HG03196 (cell line): ENCODE measurements around the gene NCOA3.

Experiments
- ATAC-seq: cut with Tn5 transposase; IDR thresholded peaks from one replicate; pipeline ENCODE4 v1.9.1; 2021; ENCODE audit not compliant: unreplicated experiment

NCOA3 gene

DNA sequence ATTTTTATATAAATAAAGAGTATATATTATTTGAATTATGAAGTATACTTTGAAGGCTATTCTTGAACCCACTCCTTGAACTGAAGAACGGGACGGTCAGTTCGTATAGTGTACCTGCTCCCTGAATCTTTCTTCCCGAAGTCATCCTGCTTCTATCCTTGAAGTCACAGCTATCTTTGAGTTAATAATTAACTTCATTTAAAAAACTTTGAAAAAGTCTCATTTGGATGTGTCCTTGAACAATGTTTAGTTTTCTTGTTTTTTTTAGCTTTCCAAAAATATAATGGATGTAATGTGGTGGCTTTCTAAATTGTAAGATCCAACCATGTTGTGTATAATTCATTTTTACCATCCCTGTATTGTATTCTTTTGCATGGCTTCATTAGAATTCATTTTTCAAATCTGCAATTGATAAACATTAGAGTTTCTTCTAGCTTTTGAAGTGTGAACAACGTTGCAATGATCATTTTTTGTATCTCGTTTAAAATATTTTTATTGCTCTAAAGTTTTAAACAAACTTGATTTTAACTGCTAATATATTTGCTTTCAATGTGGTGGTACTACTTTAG is 94.4 kb downstream of the NCOA3 start:
- ATAC-seq = no peak

DNA sequence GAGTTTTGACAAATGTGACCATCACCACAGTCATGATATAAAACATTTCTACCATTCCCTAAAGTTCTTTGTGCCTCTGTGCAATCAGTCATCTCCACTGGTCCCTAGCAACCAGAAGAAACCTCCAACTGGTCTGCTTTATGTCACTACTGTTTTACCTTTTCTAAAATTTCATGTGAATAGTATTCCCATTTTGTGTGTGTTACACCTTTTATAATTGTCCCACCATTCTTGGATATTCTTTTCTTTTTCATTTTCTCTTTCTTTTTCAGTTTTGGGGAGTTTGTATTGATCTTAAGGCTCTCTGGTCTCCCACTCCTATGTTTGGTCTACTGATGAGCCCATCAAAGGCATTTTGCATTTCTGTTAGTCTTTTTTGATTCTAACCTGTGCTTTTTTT is 95.4 kb downstream of the NCOA3 start:
- no peak for ATAC-seq

DNA sequence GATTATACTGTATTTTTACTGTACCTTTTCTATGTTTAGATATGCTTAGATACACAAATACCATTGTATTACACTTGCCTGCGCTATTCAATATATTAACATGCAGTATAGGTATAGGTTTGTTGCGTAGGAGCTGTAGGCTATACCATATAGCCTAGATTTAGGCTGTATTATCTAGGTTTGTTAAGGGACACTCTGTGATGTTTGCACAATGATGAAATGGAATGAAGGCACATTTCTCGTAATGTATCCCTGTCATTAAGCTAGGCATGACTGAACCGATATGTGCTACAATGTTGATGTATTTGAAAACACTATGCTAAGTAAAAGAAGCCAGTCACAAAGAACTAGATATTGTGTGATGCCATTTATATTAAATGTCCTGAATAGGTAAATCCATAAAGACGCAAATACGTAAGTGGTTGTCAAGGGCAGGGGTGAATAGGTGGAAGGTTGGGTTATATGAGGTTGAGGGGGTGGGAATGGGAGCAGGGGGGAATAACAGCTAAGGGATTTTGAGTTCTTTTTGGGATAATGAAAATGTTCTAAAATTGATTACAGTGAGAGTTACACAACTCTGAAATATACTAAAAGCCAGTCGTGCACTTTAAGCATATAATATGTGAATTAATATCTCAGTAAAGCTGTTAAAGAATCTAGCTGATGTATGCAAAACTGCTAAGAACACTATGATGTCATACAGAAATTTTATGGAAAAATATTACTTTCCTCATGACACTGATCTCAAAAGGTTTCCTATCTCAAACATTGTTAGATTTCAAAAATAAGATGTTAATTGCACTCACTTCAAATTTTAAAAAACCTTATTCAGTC is 97.4 kb downstream of the NCOA3 start:
- no peak for ATAC-seq

DNA sequence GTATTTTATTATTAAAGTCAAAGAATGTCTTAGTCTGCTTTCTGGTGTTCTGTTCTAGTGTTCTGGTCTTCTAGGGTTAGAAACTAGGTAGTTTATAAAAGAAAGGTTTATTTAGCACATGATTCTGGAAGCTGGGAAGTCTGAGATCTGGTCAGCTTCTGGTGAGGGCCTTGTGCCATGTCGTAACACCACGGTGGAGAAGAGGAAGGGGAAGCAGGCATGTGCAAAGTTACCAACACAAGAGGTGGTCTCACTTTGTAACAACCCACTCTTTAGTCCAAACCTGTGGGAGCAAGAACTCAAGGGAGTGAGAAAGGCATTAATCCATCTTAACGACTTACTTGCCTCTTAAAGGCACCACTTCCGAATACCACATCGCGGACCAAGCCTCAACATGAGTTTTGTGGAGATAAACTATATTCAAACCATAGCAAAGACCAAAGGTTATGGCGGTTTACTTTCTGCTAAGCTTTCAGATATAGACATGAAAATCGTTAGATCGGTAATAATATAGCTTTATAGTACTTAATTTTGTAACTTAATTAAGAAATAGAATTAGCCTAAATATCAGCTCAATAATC is 99.4 kb downstream of the NCOA3 start:
- ATAC-seq = no peak

DNA sequence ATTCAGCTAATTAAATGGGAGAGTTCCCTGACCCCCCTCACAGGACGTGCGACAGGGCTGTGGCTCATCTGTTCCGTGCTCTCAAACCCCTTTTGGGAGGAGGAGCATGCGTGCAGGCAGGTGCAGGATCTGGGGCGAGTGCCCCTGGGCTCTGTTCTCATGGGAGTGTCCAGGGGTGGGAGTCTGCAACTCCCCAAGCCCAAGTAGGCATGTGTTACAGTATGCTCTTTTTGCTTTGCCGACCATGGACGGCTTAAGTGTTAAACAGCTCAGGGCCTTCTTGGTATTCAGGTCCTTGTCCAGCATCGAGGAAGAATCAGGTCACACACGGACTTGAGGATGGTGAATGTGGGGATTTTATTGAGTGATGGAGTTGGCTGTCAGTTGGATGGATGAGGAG is 101.6 kb downstream of the NCOA3 start:
- no peak for ATAC-seq

DNA sequence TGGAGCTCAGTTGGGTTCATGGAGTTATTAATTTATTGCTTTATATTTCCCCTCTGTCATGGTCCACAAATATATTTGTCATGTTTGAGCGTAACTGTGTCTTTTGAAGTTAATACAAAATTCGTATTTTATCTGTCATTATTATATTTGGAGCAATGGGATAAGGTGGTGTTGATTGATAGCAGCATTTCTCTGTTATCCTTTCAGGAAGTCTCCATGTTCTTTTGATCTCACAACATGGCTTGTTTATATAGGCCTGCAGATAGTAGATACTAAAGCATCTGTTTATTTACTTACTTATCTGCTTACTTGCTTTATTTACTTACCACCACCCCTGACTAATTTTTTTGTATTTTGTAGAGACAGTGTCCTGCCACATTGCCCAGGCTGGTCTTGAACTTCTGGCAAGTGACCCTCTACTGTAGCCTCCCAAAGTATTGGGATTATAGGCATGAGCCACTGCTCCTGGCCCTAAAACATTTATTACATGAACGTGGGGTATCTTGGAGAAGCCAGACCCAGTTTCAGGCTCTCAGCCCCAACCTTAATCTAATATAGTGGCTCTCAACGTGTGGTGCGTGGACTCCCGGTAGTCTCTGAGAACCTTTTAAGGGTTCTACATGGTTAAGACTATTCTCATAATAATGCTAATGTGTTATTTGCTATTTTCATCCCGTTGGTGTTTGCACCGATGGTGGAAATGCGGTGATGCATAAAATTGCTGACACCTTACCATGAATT is 104.2 kb downstream of the NCOA3 start:
- no peak for ATAC-seq

DNA sequence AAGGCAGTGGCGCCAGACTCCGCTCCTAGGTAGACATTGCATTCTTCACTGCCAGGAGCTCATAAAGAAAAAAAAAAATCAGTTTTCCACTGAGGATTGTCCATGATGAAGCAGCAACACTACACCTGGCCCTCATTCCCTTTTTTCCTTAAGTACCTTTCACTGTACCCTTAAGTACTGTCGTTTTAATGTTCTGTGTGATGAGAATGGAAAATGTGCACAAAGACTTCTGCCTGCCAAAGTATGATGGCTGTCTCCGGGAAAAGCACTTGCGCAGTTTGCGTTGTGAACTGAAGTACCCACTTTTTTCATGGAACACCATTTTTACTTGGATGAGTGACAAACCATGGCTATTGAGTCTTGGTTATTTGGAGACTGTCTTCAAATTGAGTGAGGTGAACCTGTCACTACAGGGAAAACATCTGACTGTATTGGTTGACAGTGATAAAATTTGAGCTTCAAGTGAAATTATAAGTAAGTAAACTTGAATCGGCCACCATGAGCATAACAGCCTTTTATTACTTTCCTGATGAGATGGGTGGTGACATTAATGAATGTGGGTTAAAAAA is 104.8 kb downstream of the NCOA3 start:
- ATAC-seq = no peak

DNA sequence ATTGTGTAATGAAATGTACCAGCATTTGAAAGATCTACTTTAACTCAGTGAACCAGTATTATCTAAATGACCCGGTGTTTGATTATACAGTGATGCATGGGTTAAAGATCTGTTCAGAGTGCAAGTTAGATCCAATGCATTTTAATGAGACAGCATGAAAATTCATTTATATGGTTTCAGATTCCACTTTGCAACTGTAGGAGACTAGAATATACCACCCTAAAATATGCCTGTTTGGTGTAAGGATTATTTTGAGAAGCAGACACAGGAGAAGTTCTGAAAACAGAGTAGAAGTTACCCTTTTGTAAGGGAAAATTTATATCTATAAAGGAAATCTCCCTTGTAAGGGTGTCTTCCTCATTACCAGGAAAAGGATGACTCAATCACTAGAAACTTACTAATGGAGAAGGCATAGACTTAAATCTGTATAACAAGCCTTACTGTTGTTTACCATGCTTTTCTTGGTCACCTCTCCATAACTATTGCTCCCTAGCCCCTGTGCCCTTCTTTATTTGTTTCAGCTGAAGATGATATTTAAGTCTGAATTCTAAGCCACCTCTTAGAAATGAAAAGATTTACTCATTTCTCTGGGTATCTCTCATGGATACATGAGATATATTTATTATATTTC is 105.4 kb downstream of the NCOA3 start:
- no peak for ATAC-seq

DNA sequence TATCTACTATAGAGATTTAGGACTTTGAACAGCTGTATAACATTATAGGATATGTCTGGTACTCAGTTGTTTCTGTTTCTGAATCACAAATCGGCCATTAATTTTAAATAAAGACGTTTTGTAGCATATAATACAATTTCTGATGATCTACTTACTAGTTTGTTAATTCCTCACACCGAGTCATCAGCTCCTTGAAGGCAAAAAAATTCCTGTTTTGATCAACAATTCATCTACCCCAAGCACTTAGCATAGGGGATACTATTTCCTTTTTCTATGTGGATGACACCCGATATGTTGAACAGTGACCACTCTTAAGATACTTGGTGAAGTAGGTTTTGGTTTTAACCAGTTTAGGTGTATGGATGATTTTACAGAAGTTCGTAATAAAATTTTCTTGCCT is 107.3 kb downstream of the NCOA3 start:
- no peak for ATAC-seq

DNA sequence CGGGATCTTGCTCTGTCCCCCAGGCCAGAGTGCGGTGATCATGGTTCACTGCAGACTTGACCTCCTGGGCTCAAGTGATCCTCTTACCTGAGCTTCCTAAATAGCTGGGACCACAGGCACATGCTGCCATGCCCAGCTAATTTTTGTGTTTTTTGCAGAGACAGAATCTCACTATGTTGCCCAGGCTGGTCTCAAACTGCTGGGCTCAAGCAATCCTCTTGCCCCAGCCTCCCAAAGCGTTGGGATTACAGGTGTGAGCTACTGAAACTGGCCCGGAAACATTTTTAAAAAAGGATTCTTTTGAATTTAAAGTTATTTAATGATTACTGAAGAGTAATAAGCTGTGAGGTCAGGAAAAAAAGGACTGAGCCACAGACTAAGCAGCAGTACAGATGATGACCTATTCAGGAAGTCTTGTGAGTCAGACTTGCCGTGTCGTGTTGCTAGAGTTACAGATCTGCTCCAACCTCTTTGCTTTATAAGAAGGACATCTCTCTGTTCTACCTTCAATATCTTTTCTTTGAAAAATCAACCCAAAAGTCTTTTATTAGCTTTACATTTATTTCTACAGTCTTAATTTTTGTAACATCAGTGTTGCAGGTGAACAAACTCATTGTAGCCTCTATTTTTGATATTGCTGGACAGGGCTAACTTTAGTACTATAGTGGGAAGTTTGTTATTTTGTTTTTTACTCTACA is 108.7 kb downstream of the NCOA3 start:
- peak; percentile 69 for ATAC-seq

DNA sequence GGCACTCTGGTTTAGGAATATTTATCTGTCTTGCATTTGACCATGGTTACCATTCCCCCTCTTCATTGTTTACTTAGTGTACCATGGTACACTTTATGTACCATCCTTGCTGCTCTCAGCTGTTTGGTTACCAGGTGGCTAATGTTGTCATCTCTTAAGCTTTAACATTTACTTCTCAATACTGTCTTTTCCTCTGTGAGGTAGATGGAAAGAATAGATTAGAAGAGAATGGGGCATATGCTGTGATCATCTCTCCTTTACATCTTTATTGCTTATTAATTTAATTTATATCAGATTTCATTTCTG is 109.2 kb downstream of the NCOA3 start:
- ATAC-seq = no peak

DNA sequence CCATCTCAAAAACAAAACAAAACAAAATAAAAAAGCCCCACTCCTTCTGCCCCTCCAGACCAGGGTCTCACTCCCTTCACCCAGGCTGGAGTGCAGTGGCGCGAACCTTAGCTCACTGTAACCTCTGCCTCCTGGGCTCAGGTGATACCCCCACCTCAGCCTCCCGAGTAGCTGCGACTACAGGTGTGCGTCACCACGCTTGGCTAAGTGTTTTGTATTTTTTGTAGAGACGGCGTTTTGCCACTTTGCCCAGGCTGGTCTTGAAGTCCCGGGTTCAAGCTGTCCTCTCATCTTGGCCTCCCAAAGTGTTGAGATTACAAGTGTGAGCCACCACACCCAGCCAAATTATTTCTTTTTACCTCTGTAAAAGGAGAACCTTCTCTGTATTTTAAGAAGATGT is 110.1 kb downstream of the NCOA3 start:
- no peak for ATAC-seq

DNA sequence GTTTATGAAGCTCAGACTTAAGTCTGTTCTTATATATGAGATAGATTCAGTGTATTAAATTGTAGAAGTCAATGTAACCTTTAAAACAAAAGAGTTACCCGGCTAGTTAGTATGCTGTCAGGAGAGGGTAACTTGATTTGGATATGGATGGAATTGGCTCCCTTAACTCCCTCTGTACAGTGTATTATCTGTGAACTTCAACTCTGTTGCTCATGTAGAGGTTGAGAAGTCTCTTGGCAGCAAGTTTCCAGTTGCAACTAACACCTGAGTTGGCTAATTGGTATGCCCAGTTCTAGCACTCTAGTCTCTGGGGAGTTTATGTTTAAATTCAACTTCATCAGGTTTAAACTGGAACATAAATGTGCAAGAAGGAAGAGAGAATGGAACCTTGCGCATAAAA is 111.0 kb downstream of the NCOA3 start:
- no peak for ATAC-seq

DNA sequence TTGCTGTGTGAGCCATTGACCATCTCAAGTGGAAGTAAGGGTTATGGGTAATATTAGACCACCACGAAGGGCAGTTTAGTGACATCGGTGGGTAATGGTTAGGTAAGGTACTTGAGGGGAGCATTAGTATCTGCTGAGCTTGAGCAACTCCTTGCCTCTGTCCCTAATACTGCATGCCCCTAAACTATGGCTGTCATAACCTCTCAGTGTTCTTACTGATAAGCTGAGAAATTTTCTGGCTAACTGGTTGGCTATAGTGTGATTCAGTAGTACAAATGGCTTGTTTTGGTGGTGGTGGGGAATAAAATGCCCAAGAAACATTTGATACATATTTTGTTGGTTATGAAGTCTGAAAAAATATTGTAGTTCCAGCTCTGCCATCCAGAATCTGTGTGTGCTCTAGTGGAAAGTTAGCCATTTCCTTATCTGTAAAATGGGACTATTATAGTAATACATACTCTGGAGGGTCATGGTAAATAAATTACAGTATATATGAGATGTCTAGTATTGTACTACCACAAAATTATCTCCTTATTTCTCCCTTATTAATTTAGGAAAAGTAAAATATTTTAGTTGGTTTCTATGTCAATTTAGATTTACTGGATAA is 113.1 kb downstream of the NCOA3 start:
- no peak for ATAC-seq

DNA sequence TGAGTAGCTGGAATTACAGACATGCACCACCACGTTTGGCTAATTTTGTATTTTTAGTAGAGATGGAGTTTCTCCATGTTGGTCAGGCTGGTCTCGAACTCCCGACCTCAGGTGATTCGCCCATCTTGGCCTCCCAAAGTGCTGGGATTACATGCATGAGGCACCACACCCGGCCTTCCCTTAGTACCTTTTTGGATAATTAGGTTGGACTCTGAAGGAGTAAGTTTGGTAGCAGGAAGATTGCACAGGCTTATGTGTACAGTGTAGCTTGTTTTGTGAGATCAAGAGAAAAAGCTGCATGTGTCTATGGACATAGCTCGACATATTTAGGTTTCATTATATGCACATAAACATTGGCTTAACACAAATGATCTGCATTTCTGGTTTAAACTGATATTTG is 116.8 kb downstream of the NCOA3 start:
- no peak for ATAC-seq

DNA sequence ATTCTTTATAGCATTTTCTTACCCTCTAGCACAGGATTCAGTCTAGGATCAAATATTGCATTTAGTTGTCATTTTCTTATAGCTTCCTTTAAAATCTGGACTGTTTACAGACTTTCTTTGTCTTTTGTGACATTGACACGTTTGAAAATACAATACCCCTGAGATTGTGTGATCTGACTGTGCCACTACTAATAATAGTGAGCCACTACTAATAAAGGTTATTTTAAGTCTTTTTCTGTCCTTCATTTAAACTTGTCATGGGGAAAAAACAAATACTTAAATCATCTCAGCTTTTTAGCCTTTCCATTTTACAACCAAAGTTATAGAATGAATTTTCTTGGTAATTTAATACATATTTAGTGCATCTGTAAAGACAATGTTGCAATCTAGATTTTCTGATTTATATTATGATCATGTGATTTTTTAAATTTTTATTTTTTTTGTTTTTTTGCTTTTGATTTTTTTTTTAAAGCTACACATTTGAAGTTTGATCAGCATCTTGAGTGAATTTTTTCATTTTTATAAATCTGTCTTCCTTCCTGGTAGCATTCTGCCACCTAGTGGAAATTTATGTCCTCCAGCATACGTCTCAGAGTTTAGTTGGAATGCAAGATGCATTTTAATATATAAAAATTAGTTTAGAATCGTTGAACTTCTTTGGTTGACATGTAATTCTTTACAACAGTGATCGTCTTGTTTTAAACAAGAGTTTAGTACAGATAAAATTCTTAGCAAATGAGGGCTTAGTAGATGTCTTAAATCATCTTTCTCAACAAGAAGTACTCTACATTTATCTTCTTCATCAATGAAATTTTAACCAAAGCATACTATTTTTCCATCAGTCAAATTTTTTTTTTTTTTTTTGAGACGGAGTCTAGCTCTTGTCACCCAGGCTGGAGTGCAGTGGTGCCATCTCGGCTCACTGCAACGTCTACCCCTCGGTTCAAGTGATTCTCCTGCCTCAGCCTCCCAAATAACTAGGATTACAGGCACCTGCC is 119.4 kb downstream of the NCOA3 start:
- no peak for ATAC-seq

DNA sequence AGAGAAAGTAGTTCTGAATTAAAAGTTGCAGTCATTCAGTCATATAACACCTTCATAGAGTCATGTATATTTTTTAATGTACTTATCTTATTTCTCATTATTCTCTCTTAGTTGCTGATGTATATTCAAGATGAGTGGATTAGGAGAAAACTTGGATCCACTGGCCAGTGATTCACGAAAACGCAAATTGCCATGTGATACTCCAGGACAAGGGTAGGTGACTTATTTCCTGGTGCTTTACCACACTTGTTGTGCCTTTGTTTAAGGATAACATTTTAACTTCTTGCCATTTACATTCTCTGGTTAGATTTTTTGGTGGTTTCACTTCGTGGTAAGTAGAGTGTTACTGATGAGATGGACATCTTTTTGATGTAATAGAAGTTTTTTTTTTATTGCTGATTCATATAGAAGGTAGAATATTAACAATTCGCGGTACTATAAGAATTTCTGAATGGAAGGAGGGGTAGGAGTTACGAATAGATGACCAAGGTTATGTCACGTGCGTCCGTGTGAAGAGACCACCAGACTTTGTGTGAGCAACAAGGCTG is 120.5 kb downstream of the NCOA3 start:
- ATAC-seq = no peak

DNA sequence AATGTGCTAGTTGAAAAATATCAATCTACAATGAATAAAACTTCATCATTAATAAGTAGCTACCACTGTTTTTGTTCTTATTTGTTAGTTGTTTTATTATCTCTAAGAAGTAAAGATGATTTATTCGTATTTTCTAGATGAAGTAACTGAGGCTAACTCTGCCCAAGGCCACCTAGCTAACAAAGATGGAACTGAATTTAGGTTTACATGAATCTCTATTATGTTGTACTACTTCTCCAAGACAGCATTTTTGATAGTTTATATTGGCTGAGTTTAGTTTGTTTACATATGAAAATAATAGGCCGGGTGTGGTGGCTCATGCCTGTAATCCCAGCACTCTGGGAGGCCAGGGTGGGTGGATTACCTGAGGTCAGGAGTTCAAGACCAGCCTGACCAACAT is 121.5 kb downstream of the NCOA3 start:
- ATAC-seq = no peak

DNA sequence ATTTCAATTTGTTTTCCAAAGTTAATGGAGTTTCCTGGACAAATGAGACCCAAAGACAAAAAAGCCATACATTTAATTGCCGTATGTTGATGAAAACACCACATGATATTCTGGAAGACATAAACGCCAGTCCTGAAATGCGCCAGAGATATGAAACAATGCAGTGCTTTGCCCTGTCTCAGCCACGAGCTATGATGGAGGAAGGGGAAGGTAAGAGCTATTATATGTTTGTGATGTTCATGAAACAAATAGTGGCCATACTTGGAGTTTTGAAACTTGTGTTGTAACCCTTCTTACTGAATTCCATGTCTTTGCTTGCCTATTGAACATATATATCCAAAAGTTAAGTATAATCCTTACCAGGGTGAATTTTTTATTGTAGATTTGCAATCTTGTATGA is 125.9 kb downstream of the NCOA3 start:
- no peak for ATAC-seq
